ENCODE data around the gene AREL1. TPM values are rescaled to one million over a fixed set of nuclear protein-coding genes. Genes with fewer than 3 reads are reported as not detected.

Gene AREL1
- total RNA-seq, 1 donor from 2014 or later, result 51.5 TPM

DNA sequence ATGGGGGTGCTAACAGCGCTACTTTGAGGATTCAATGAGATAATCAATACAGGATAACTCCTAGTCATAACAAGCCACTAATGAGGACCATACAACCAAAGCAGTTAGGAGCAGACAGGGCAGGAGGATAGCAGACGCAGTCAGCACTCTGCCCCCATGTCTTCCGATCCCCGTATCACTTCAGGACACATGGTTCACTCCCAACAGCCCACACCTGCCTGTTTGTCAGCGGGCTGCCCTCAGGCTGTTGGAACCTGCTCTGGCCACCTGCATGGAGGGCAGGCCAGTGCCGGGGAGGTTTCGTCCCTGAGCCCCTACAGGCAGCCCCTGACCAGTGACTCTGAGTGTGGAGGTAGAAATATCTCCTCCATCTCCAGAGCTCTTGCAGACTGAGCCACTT, 63.7 kb downstream of the AREL1 start:
- Mint-ChIP-seq H3K27me3 (ENCODE audit: low read depth) (no peaks in the 10 kb centered on the region), H3K27ac (ENCODE audit: unreplicated experiment) (peak overlapping the region; percentile 8), H3K36me3 (ENCODE audit: low read depth) (no peaks in the 10 kb centered on the region), H3K9me3 (no peaks in the 10 kb centered on the region), H3K4me1 (no peaks in the 10 kb centered on the region), H3K4me3 (no peak overlapping the region)
- DNase-seq (ENCODE audit: low read depth, low spot score), result no peak
- no peak for TF ChIP-seq CTCF (conservative IDR thresholded peaks at IDR 0.05)

DNA sequence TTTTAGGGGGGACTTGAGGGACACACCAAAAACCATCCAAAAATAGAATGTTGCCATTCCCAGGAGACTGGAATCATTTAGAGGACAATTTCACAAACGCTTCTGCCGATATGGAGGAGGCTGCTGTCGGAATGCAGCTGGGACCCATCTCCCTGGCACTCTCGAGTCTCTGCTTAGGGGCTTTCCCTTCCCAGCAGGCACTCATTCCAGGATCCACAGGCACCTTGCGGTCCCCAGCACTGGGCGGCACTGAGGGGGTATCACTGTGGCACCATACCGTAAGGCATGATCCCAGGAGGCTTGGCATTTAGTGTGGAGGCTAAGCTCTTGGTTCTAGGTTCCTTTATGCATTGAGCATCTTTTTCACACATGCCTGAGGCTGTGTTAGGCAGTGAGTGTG, 64.3 kb downstream of the AREL1 start:
- Mint-ChIP-seq H3K9me3 (no peaks in the 10 kb centered on the region), H3K27ac (ENCODE audit: unreplicated experiment) (no peak overlapping the region), H3K4me1 (no peaks in the 10 kb centered on the region), H3K27me3 (ENCODE audit: low read depth) (no peaks in the 10 kb centered on the region), H3K4me3 (no peak overlapping the region), H3K36me3 (ENCODE audit: low read depth) (no peaks in the 10 kb centered on the region)
- no peak for DNase-seq (ENCODE audit: low read depth, low spot score)
- TF ChIP-seq CTCF (conservative IDR thresholded peaks at IDR 0.05), result no peak

GRCh38 chr14:74647678-74648461, 65.0 kb downstream of the AREL1 start:
- no peaks in the 10 kb centered on the region for H3K4me1 Mint-ChIP-seq
- DNase-seq (ENCODE audit: low read depth, low spot score), result no peak
- H3K4me3 Mint-ChIP-seq, result no peak overlapping the region
- TF ChIP-seq CTCF (conservative IDR thresholded peaks at IDR 0.05), result no peak
- no peaks in the 10 kb centered on the region for H3K9me3 Mint-ChIP-seq
- H3K27me3 Mint-ChIP-seq (ENCODE audit: low read depth), result no peaks in the 10 kb centered on the region
- H3K27ac Mint-ChIP-seq (ENCODE audit: unreplicated experiment), result no peak overlapping the region
- no peaks in the 10 kb centered on the region for H3K36me3 Mint-ChIP-seq (ENCODE audit: low read depth)

- Mint-ChIP-seq H3K4me1 (no peaks in the 10 kb centered on the region), H3K36me3 (ENCODE audit: low read depth) (no peaks in the 10 kb centered on the region), H3K27me3 (ENCODE audit: low read depth) (no peaks in the 10 kb centered on the region), H3K27ac (ENCODE audit: unreplicated experiment) (no peak overlapping the region), H3K4me3 (no peak overlapping the region), H3K9me3 (no peaks in the 10 kb centered on the region)
- DNase-seq (ENCODE audit: low read depth, low spot score), result no peak
- no peak for TF ChIP-seq CTCF (conservative IDR thresholded peaks at IDR 0.05)
These were observed 65.7 kb downstream of the AREL1 start for GRCh38 chr14:74647061-74647677.

DNA sequence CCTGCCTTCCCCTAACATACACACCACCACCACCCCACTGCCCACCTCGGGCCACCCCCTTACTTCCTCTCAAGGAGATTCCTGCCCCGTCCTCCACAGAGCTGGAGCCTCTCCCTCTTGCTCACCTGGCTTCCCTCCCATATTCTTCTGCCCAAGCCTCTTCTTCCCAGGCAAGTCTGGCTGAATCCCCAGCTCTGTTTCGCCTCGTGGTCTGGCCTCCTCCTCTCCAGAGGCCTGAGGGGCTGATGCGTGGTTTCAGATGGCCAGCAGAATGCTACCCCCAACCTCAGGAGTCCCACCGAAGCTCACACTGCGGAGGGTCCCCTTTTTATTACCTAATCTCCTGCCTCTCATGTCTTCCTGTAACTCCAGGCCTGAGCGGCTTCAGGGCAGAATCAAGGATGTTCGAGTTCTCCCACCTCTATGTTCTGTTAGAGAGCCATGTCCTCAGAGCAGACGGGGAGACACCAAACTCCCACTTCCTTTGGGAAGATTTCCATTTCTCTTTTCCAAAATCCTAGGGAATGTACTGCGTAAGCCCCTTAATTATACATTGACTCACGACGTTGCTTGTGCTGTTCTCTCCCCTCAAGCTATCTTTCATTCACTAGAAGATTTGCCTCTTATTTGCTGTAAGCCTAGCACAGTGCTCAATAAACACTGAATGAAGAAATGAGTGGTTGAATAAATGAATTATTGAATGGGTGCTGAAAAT, 67.0 kb downstream of the AREL1 start:
- Mint-ChIP-seq H3K4me1 (no peaks in the 10 kb centered on the region), H3K4me3 (no peak overlapping the region), H3K27ac (ENCODE audit: unreplicated experiment) (no peak overlapping the region), H3K36me3 (ENCODE audit: low read depth) (no peaks in the 10 kb centered on the region), H3K9me3 (no peaks in the 10 kb centered on the region), H3K27me3 (ENCODE audit: low read depth) (no peaks in the 10 kb centered on the region)
- no peak for TF ChIP-seq CTCF (conservative IDR thresholded peaks at IDR 0.05)
- DNase-seq (ENCODE audit: low read depth, low spot score), result no peak

All from neural crest cell (in vitro differentiated cells).